ENCODE results near the gene FAM124A. TPM values are rescaled to one million over a fixed set of nuclear protein-coding genes. Genes with fewer than 3 reads are reported as not detected.

Gene FAM124A
- total and polyA plus RNA-seq, 2 experiments from 2014 or later: 37.7 to 109 TPM

DNA sequence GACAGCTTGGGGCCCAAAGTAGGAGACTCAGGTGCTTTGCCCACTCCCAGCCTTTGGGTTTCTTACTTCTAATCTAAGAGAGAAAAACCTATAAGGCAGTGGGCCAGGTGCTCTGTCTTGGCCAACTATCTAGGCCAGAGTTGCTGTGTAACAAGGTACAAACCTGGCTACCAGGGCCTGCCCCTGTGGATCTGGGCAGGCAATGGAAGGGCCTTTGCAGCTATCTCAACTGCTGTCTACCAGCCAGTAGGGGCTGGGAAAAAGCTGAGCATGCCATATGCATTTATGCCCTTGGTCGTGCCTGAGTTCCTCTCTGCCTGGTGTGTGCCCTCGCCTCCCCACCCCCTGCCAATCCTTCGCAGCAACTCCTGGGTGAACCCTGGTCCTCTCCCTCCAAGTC lies 100.6 kb downstream of the FAM124A start:
- Histone ChIP-seq H3K36me3 (ENCODE audit: insufficient read depth) (no peaks in the 10 kb centered on the region), H3K27me3 (ENCODE audit: insufficient read depth) (no peaks in the 10 kb centered on the region), H4K20me1 (replicated peaks; ENCODE audit: insufficient read depth) (no peaks in the 10 kb centered on the region), H3F3A (replicated peaks; ENCODE audit: low read depth) (no peaks in the 10 kb centered on the region), H2AFZ (no peak overlapping the region), H3K4me1 (ENCODE audit: insufficient read depth) (peaks cover 19% of the 10 kb centered on the region), H3K79me2 (replicated peaks; ENCODE audit: insufficient read depth) (no peaks in the 10 kb centered on the region), H3K9me2 (ENCODE audit: insufficient read depth) (peaks cover 30% of the 10 kb centered on the region), H3K27ac (ENCODE audit: low read depth) (no peak overlapping the region), H3K4me3 (no peak overlapping the region), H3K4me2 (no peak overlapping the region)
- H3K36me3 Mint-ChIP-seq (ENCODE audit: low read depth): no peaks in the 10 kb centered on the region; the same call in 2 of the 3 replicates
- peaks cover 35% of the 10 kb centered on the region for H3K4me1 Mint-ChIP-seq
- ATAC-seq (peak; percentile 10; the same call in 1 of the 3 replicates), DNase-seq (ENCODE audit: low spot score) (no peak)
- H3K4me3 Mint-ChIP-seq: no peak overlapping the region
- peaks cover 2% of the 10 kb centered on the region for H3K27me3 Mint-ChIP-seq (ENCODE audit: insufficient read depth, low read depth, poor library complexity)
- H3K27ac Mint-ChIP-seq: no peak overlapping the region
- TF ChIP-seq POLR2AphosphoS5 (IDR thresholded peaks at IDR 0.05; ENCODE audit: low read depth): no peak
- no peak for TF ChIP-seq CTCF (conservative IDR thresholded peaks at IDR 0.05; ENCODE audit: low read depth in 2 of 2)
- no peaks in the 10 kb centered on the region; the same call in 2 of the 3 replicates for H3K9me3 Mint-ChIP-seq

DNA sequence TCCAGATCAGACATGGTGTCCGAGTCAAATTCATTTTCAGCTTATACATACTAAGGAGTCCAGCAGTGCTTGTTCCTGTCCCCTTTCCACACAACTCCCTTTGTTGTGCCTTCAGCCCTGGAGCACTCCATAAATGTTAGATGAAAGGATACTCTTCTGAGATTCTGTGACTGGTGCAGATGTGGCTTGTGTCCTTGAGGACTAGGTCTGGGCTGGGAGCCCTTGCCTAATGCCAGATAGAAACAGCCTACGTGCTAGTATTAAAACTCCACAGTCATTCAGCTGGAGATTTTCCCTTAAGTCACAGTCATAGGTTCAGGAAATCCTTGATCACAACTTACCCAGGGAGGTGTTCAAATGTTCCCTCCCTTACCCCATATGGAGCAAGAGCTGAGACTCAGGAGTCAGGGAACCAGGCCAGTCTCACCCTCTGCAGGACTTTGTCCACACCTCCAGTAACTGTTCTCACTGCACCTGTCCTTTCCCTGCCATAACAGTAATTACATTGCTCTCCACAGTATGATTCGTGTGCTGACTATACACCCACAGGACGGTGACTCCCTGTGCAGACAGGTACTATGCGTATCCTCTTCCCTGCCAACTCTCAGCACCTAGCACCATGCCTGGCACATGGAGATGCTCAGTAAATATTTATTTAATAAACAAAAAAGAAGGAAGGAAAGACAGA lies 101.8 kb downstream of the FAM124A start:
- H3K4me3 Mint-ChIP-seq: no peak overlapping the region
- no peaks in the 10 kb centered on the region; the same call in 2 of the 3 replicates for H3K36me3 Mint-ChIP-seq (ENCODE audit: low read depth)
- Histone ChIP-seq H3K27me3 (ENCODE audit: insufficient read depth) (no peaks in the 10 kb centered on the region), H3K79me2 (replicated peaks; ENCODE audit: insufficient read depth) (no peaks in the 10 kb centered on the region), H4K20me1 (replicated peaks; ENCODE audit: insufficient read depth) (no peaks in the 10 kb centered on the region), H3K36me3 (ENCODE audit: insufficient read depth) (no peaks in the 10 kb centered on the region), H3K4me1 (ENCODE audit: insufficient read depth) (peaks cover 23% of the 10 kb centered on the region), H3K4me2 (no peak overlapping the region), H3K27ac (ENCODE audit: low read depth) (no peak overlapping the region), H2AFZ (no peak overlapping the region), H3F3A (replicated peaks; ENCODE audit: low read depth) (no peaks in the 10 kb centered on the region), H3K4me3 (no peak overlapping the region), H3K9me2 (ENCODE audit: insufficient read depth) (peaks cover 19% of the 10 kb centered on the region)
- peaks cover 2% of the 10 kb centered on the region for H3K27me3 Mint-ChIP-seq (ENCODE audit: insufficient read depth, low read depth, poor library complexity)
- DNase-seq (ENCODE audit: low spot score): no peak
- peaks cover 44% of the 10 kb centered on the region for H3K4me1 Mint-ChIP-seq
- TF ChIP-seq ZNF331 (CRISPR knock-in tag; IDR thresholded peaks at IDR 0.05; ENCODE audit: low read depth) (no peak), JUNB (IDR thresholded peaks at IDR 0.05; ENCODE audit: unreplicated experiment) (no peak)
- H3K9me3 Mint-ChIP-seq: no peaks in the 10 kb centered on the region; the same call in 2 of the 3 replicates
- no peak overlapping the region for H3K27ac Mint-ChIP-seq
- no peak for ATAC-seq

DNA sequence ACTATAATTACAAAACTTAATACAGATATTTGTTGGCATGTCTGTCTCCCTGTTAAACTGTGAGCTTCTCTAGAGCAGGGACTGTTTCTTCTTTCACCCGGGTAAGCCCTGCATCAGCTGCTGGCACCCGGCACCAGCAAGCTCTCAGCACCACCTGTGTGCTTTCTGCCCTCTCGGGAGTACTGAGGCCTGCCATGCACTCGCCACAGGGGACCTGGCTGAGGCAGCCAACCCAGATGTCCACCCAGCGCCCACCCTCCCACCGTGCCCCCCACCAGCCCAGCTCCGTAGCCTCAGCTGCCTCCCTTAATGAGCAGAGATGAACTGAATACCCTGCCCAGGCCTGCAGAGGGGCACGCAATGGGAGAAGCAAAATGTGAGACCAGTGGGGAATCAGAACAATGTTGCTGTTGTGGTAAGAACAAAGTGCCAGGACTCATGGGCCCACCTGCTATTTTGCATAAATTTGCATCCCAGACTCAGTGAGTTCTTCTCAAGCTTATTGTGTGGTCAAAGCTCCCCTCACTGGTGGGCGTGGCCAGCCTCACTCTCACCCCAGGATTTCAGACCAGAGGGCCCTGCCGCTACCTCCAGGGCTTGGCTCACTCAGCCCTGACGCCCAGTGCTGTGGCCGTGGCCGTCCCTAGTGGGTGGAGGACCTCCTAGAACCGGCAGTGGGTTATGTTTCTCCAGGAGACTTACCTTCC lies 102.7 kb downstream of the FAM124A start:
- Histone ChIP-seq H3K4me1 (ENCODE audit: insufficient read depth) (peaks cover 25% of the 10 kb centered on the region), H3K79me2 (replicated peaks; ENCODE audit: insufficient read depth) (no peaks in the 10 kb centered on the region), H4K20me1 (replicated peaks; ENCODE audit: insufficient read depth) (no peaks in the 10 kb centered on the region), H3K36me3 (ENCODE audit: insufficient read depth) (no peaks in the 10 kb centered on the region), H3K9me2 (ENCODE audit: insufficient read depth) (peaks cover 18% of the 10 kb centered on the region), H3K27me3 (ENCODE audit: insufficient read depth) (no peaks in the 10 kb centered on the region), H3F3A (replicated peaks; ENCODE audit: low read depth) (no peaks in the 10 kb centered on the region), H3K27ac (ENCODE audit: low read depth) (no peak overlapping the region), H3K4me3 (no peak overlapping the region), H2AFZ (peak overlapping the region; percentile 82; the same call in 1 of the 2 replicates), H3K4me2 (peak overlapping the region; percentile 67)
- no peak overlapping the region for H3K4me3 Mint-ChIP-seq
- DNase-seq (ENCODE audit: low spot score) (peak; percentile 76), ATAC-seq (peak; percentile 54)
- peaks cover 46% of the 10 kb centered on the region for H3K4me1 Mint-ChIP-seq
- H3K27me3 Mint-ChIP-seq (ENCODE audit: insufficient read depth, low read depth, poor library complexity): peaks cover 2% of the 10 kb centered on the region
- no peaks in the 10 kb centered on the region; the same call in 2 of the 3 replicates for H3K9me3 Mint-ChIP-seq
- H3K36me3 Mint-ChIP-seq (ENCODE audit: low read depth): no peaks in the 10 kb centered on the region; the same call in 2 of the 3 replicates
- no peak overlapping the region for H3K27ac Mint-ChIP-seq
- no peak for TF ChIP-seq STAT1 (IDR thresholded peaks at IDR 0.05; ENCODE audit: unreplicated experiment)
- no peak for TF ChIP-seq ZNF331 (CRISPR knock-in tag; IDR thresholded peaks at IDR 0.05; ENCODE audit: low read depth)
- TF ChIP-seq NANOG (IDR thresholded peaks at IDR 0.05; ENCODE audit: borderline replicate concordance): no peak
- no peak for TF ChIP-seq CREB1 (CRISPR knock-in tag; IDR thresholded peaks at IDR 0.05; ENCODE audit: low read depth)
- no peak for TF ChIP-seq POLR2AphosphoS5 (IDR thresholded peaks at IDR 0.05; ENCODE audit: low read depth)
- no peak for TF ChIP-seq EZH2phosphoT487 (IDR thresholded peaks at IDR 0.05; ENCODE audit: unreplicated experiment)
- TF ChIP-seq JUNB (IDR thresholded peaks at IDR 0.05; ENCODE audit: unreplicated experiment): no peak
- TF ChIP-seq ZNF114 (CRISPR knock-in tag; IDR thresholded peaks at IDR 0.05): no peak
